ENCODE results near the gene KIRREL2. TPM values are rescaled to one million over a fixed set of nuclear protein-coding genes. Genes with fewer than 3 reads are reported as not detected.

KIRREL2 gene
- polyA plus RNA-seq, 3 donors = not detected

DNA sequence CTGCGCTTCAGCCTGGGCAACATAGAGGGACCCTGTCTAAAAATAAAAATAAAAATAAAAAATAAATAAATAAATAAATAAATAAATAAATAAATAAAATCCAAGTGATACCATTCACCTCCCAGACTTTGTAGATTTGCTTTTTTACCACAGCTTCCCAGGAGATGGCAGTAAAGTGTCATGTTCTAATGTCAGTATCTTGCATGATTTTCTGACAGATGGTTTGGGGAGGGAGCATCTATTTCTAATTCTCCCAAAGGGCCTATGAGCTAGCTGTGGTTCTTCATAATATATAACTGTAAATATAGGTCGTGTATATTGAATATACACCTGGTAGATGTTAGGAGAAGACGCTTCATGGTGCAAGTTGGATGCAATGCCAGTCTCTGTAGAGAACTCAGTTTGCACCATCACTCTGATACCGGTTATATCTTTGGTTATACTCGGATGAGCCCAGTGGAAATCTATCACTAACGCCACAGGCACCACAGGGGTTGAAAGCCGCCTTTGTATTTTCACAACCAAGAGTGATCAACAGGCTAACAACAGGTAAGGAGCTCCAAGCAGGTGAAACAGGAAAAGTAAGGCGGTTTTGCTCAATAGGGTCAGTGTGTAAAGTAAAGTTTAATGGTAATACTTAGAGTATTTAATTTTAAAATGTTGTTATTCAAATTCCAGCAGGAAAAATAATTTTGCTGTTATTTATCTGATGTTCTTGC lies 25.6 kb downstream of the KIRREL2 start:
- no peak overlapping the region for H3K4me2 ChIP-seq (replicated peaks; ENCODE audit: extremely low read depth, low read length, poor library complexity, severe bottlenecking)
- peaks cover 4 to 8% of the 10 kb centered on the region in 2 donors for H3K36me3 ChIP-seq (replicated peaks in 1 of 2; ENCODE audit: control insufficient read depth in 1 of 2, insufficient read depth in 2 of 2, low read length in 2 of 2)
- no peak overlapping the region for H3K27ac ChIP-seq (ENCODE audit: low read depth in 1 of 2, low read length in 2 of 2)
- H3K27ac Mint-ChIP-seq = peak overlapping the region in 1 of 7 donors; percentile 68
- peaks cover 17 to 24% (median 18%) of the 10 kb centered on the region in 3 donors for H3K27me3 Mint-ChIP-seq (ENCODE audit: low read depth in 3 of 3)
- H3K4me1 Mint-ChIP-seq = peaks cover 12% of the 10 kb centered on the region
- peaks cover 11 to 12% of the 10 kb centered on the region in 2 donors for H3K36me3 Mint-ChIP-seq
- H3K27me3 ChIP-seq (ENCODE audit: control insufficient read depth in 2 of 2, insufficient read depth in 2 of 2, low read length in 2 of 2) = peaks cover 0 to 16% of the 10 kb centered on the region in 2 donors
- H3K4me1 ChIP-seq (ENCODE audit: control insufficient read depth in 1 of 2, insufficient read depth in 2 of 2, low read length in 2 of 2) = peaks cover 0 to 5% of the 10 kb centered on the region in 2 donors
- H3K4me3 Mint-ChIP-seq = no peak overlapping the region
- H3K9me3 Mint-ChIP-seq = peaks cover 0 to 2% (median 0%) of the 10 kb centered on the region in 7 donors
- DNase-seq = peak; percentile 59 to 66 (median 63)
- H4K20me1 ChIP-seq (ENCODE audit: insufficient read depth, low read length) = peaks cover 13% of the 10 kb centered on the region
- no peak overlapping the region for H3K9ac ChIP-seq (ENCODE audit: insufficient read depth, low read length, poor library complexity, severe bottlenecking)
- 39% methylated on average over 4 of the region's 8 CpGs for WGBS (ENCODE audit: insufficient coverage)
- intact Hi-C loops (cut with micrococcal nuclease) = loop anchor here (1.0 to 2.0 kb wide), 2 partner anchors 17 to 49 kb away; no protein-coding TSS in a partner anchor
- TF ChIP-seq, protein P1, sequence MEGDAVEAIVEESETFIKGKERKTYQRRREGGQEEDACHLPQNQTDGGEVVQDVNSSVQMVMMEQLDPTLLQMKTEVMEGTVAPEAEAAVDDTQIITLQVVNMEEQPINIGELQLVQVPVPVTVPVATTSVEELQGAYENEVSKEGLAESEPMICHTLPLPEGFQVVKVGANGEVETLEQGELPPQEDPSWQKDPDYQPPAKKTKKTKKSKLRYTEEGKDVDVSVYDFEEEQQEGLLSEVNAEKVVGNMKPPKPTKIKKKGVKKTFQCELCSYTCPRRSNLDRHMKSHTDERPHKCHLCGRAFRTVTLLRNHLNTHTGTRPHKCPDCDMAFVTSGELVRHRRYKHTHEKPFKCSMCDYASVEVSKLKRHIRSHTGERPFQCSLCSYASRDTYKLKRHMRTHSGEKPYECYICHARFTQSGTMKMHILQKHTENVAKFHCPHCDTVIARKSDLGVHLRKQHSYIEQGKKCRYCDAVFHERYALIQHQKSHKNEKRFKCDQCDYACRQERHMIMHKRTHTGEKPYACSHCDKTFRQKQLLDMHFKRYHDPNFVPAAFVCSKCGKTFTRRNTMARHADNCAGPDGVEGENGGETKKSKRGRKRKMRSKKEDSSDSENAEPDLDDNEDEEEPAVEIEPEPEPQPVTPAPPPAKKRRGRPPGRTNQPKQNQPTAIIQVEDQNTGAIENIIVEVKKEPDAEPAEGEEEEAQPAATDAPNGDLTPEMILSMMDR (IDR thresholded peaks at IDR 0.05) = peak; percentile 76
- no peak overlapping the region for H2AFZ ChIP-seq (ENCODE audit: insufficient read depth, low read depth, low read length, poor library complexity, severe bottlenecking)
- no peaks in the 10 kb centered on the region for H3K9me3 ChIP-seq (replicated peaks in 1 of 2; ENCODE audit: control insufficient read depth in 1 of 2, insufficient read depth in 1 of 2, low read length in 2 of 2)
- no peak overlapping the region for H3K4me3 ChIP-seq (replicated peaks in 1 of 3; ENCODE audit: low read depth in 2 of 3, low read length in 3 of 3)
- no peaks in the 10 kb centered on the region for H3K79me2 ChIP-seq (ENCODE audit: insufficient read depth, low read length)

DNA sequence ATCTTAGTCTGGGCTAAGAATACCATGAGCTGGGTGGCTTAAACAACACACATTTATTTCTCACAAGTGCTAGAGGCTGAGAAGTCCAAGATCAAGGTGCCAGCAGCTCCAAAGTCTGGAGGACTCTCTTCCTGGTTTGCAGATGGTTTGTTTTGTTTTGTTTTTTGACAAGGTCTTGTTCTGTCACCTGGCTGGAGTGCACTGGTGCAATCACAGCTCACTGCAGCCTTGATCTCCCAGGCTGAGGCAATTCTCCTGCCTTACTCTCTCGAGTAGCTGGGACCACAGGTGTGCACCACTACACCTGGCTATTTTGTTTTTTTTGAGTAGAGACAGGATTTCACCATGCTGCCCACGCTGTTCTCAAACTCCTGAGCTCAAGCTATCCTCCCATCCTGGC lies 27.2 kb downstream of the KIRREL2 start:
- H3K27ac Mint-ChIP-seq = no peak overlapping the region
- 60% methylated on average over 1 of the region's 2 CpGs for WGBS (ENCODE audit: insufficient coverage)

More for the DNA sequence above, 27.2 kb downstream of the KIRREL2 start:
- intact Hi-C loops (cut with micrococcal nuclease) = loop anchor here in 1 of 2 donors (2.0 kb wide), 1 partner anchor 15 kb away; no protein-coding TSS in a partner anchor
- Histone ChIP-seq H3K27ac (ENCODE audit: low read depth in 1 of 2, low read length in 2 of 2) (no peak overlapping the region), H3K79me2 (ENCODE audit: insufficient read depth, low read length) (no peaks in the 10 kb centered on the region), H3K4me3 (replicated peaks in 1 of 3; ENCODE audit: low read depth in 2 of 3, low read length in 3 of 3) (no peak overlapping the region), H3K36me3 (replicated peaks in 1 of 2; ENCODE audit: control insufficient read depth in 1 of 2, insufficient read depth in 2 of 2, low read length in 2 of 2) (peaks cover 16 to 24% of the 10 kb centered on the region in 2 donors), H4K20me1 (ENCODE audit: insufficient read depth, low read length) (peaks cover 28% of the 10 kb centered on the region), H3K4me2 (replicated peaks; ENCODE audit: extremely low read depth, low read length, poor library complexity, severe bottlenecking) (no peak overlapping the region), H2AFZ (ENCODE audit: insufficient read depth, low read depth, low read length, poor library complexity, severe bottlenecking) (no peak overlapping the region), H3K9me3 (replicated peaks in 1 of 2; ENCODE audit: control insufficient read depth in 1 of 2, insufficient read depth in 1 of 2, low read length in 2 of 2) (no peaks in the 10 kb centered on the region), H3K27me3 (ENCODE audit: control insufficient read depth in 2 of 2, insufficient read depth in 2 of 2, low read length in 2 of 2) (peaks cover 0 to 7% of the 10 kb centered on the region in 2 donors), H3K4me1 (ENCODE audit: control insufficient read depth in 1 of 2, insufficient read depth in 2 of 2, low read length in 2 of 2) (peaks cover 0 to 5% of the 10 kb centered on the region in 2 donors), H3K9ac (ENCODE audit: insufficient read depth, low read length, poor library complexity, severe bottlenecking) (no peak overlapping the region)
- no peak for DNase-seq
- Mint-ChIP-seq H3K4me1 (peaks cover 12% of the 10 kb centered on the region), H3K4me3 (no peak overlapping the region), H3K9me3 (peaks cover 0 to 2% (median 0%) of the 10 kb centered on the region in 7 donors), H3K36me3 (peaks cover 25 to 28% of the 10 kb centered on the region in 2 donors), H3K27me3 (ENCODE audit: low read depth in 3 of 3) (peaks cover 11 to 12% (median 12%) of the 10 kb centered on the region in 3 donors)
- TF ChIP-seq, protein P1 (IDR thresholded peaks at IDR 0.05) = no peak

All from CD14-positive monocyte (primary cell).